GM23248 (cell line): Measurements from ENCODE around the gene FAT1. TPM values are rescaled to one million over a fixed set of nuclear protein-coding genes. Genes with fewer than 3 reads are reported as not detected.

Source experiments
- DNase-seq: peaks from one replicate; pipeline ENCODE4 v3.0.0-alpha.2; 2015
- H2AFZ ChIP-seq: fragments of 200-600 bp; sonication (generic); 2 replicates; pipeline ENCODE4 v1.6.1; 2016; ENCODE audit warnings: antibody characterized with exemption
- H3F3A ChIP-seq: fragments of 200-600 bp; sonication (generic); 2 replicates; pipeline ENCODE4 v1.6.1; 2016; ENCODE audit warnings: mild to moderate bottlenecking, antibody characterized with exemption, mixed run types; ENCODE audit not compliant: insufficient read depth
- H3K27ac ChIP-seq: fragments of 200-600 bp; sonication (generic); 2 replicates; pipeline ENCODE4 v1.5.1; 2016; ENCODE audit warnings: mild to moderate bottlenecking
- H3K27me3 ChIP-seq: fragments of 200-600 bp; sonication (generic); replicated peaks from 2 replicates; pipeline ENCODE4 v1.6.1; 2016; ENCODE audit warnings: mild to moderate bottlenecking; ENCODE audit not compliant: insufficient read depth
- H3K36me3 ChIP-seq: fragments of 200-600 bp; sonication (generic); 2 replicates; pipeline ENCODE4 v1.6.1; 2016; ENCODE audit warnings: low read depth, mild to moderate bottlenecking
- H3K4me1 ChIP-seq: fragments of 200-600 bp; sonication (generic); 2 replicates; pipeline ENCODE4 v1.6.1; 2016; ENCODE audit warnings: mild to moderate bottlenecking; ENCODE audit not compliant: insufficient read depth
- H3K4me2 ChIP-seq: fragments of 200-600 bp; sonication (generic); one replicate; pipeline ENCODE4 v1.6.1; 2016; ENCODE audit warnings: mild to moderate bottlenecking; ENCODE audit not compliant: unreplicated experiment
- H3K4me3 ChIP-seq: fragments of 200-600 bp; sonication (generic); 2 replicates; pipeline ENCODE4 v1.5.1; 2016; ENCODE audit warnings: mild to moderate bottlenecking
- H3K79me2 ChIP-seq: fragments of 200-600 bp; sonication (generic); 2 replicates; pipeline ENCODE4 v1.6.1; 2016; ENCODE audit warnings: mild to moderate bottlenecking; ENCODE audit not compliant: insufficient read depth
- H3K9ac ChIP-seq: fragments of 200-600 bp; sonication (generic); 2 replicates; pipeline ENCODE4 v1.6.1; 2016; ENCODE audit warnings: mild to moderate bottlenecking
- H3K9me2 ChIP-seq: fragments of 200-600 bp; sonication (generic); 2 replicates; pipeline ENCODE4 v1.6.1; 2016; ENCODE audit warnings: mixed run types, mild to moderate bottlenecking, moderate library complexity; ENCODE audit not compliant: insufficient read depth
- H3K9me3 ChIP-seq: fragments of 200-600 bp; sonication (generic); one replicate; pipeline ENCODE4 v1.6.1; 2017; ENCODE audit warnings: low read depth
- H4K20me1 ChIP-seq: fragments of 200-600 bp; sonication (generic); 2 replicates; pipeline ENCODE4 v1.6.0; 2016; ENCODE audit not compliant: insufficient read depth
- EZH2 ChIP-seq: fragments of 200-600 bp; sonication (generic); IDR thresholded peaks from 2 replicates; pipeline ENCODE4 v1.6.1; 2018; ENCODE audit warnings: antibody characterized with exemption, mild to moderate bottlenecking; ENCODE audit not compliant: insufficient read depth, poor library complexity, severe bottlenecking
- EZH2phosphoT487 ChIP-seq: fragments of 200-600 bp; sonication (generic); IDR thresholded peaks from 2 replicates; pipeline ENCODE4 v1.6.1; 2018; ENCODE audit warnings: antibody characterized with exemption, moderate library complexity, mild to moderate bottlenecking, low read depth; ENCODE audit not compliant: insufficient read depth
- WGBS, 2 experiments: methylation state at CpG; one replicate each; pipeline ENCODE4 v1.1.6; 2015 to 2017; ENCODE audit warnings: low lambda C conversion rate in 2 of 2, low coverage in 1 of 2; ENCODE audit errors: missing lambda C conversion rate in 2 of 2; 5-methylcytosine and 5-hydroxymethylcytosine counted together
- in situ Hi-C: fragments of 300-500 bp; cut with MboI; formaldehyde crosslinking; loops from 2 replicates; pipeline ENCODE4 v1.15.0; 2020
- polyA plus RNA-seq: library from polyadenylated mRNA; unstranded; fragments of >200 nt; fragmentation: Nextera tagmentation; extraction: Ambion mirVana; gene quantifications from 2 replicates; pipeline ENCODE4 v1.2.1, GENCODE V29; 2016
- total RNA-seq: library from RNA; depleted of rRNA; stranded (reverse); fragments of >200 nt; shearing (Covaris generic); gene quantifications from 2 replicates; pipeline ENCODE4 v1.2.3, GENCODE V29; 2014

Gene FAT1
- total and polyA plus RNA-seq, 2 experiments from 2014 or later: 53.3 to 250 TPM

DNA sequence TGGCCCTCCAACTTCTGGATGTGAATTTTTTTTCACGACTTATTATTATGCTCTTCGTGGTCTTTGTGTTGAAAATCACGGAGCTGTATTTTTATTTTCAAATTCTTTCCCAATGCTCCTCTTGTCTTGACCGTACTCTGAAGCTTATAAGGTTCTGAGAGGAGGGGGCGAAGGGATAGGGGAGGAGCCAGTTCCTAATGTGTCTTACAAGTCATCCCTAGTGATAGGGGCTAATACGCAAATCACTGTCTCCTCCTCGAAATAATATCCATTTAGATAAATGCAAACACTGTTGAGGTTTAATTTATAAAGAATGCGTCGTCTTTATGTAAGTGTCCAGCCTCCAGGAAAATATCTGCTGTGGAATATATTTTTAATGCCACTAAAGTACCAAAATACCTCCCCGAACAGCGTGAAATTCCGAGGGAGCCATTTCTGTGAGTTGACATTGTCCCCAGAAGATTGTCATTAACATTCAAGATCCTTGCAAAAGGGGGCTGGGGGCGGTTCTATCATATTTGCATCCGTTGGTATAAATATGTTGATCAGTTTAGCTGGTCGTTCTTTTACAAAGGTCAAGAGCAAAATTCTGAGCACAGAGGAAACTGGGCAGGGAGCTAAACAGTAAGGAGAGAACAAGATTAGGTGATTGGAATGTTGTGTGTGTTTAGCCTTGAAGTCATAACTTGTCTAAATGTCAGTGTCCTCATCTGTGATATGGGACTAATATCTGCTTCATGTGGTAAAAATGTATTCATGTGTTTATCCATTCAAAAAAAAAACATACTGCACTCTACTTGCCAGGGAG, 3.7 kb upstream of the FAT1 start:
- Histone ChIP-seq H3K27me3 (no peaks in the 10 kb centered on the region), H3K36me3 (no peaks in the 10 kb centered on the region), H3K27ac (peak overlapping the region; percentile 86), H2AFZ (peak overlapping the region; percentile 88), H3K9me2 (no peaks in the 10 kb centered on the region), H3K4me2 (peak overlapping the region; percentile 96), H3K4me3 (peak overlapping the region; percentile 88), H3K79me2 (peaks cover 42% of the 10 kb centered on the region), H3K9me3 (no peaks in the 10 kb centered on the region), H3F3A (peaks cover 32% of the 10 kb centered on the region), H3K4me1 (peaks cover 26% of the 10 kb centered on the region), H3K9ac (peak overlapping the region; percentile 92), H4K20me1 (no peaks in the 10 kb centered on the region)
- in situ Hi-C loops: no loop called here
- no peak for TF ChIP-seq EZH2
- no peak for TF ChIP-seq EZH2phosphoT487
- WGBS, 2 experiments: 25 to 26% methylated on average over 15 of the region's 15 CpGs
- DNase-seq: peak; percentile 12

DNA sequence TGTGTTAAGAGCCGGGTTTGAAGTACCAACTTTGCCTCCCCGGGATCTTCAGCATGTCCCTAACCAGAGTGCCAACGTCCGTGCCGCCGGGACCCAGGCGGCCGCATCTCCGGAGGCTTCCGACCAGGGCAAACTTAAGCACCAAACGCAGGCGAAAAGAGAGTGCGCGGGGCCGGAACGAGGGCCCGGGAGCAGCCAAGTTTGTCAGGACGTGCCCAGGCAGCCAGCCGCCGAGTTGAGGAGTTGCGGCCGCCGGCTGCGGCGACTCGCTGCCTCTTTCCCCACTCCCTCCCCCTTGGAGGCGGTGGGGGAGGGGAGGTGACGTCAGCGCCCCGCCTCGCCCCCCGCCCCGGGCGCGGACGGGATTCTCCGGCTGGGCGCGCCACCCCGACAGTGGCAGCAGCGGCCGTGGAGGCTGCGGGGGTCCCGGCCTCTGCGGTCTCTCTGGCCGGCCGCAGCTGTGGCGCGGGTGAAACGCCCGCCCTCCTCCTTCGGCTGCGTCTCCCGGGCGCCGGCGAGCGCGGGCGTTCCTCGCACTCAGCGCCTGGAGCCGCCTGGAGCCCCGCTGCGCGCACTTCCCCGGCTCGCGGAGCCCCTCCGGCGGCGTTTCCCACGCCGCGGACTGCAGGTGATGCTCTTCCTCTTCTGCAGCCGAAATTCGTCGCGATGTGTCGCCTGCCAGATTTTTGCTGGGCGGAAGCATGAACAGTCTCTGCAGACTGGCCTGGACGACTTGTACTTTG, 2.9 kb upstream of the FAT1 start:
- peak overlapping the region; percentile 96 for H3K4me2 ChIP-seq
- TF ChIP-seq EZH2 (no peak), EZH2phosphoT487 (no peak)
- peak overlapping the region; percentile 88 for H3K4me3 ChIP-seq
- peaks cover 49% of the 10 kb centered on the region for H3K79me2 ChIP-seq
- H3K27me3 ChIP-seq: no peaks in the 10 kb centered on the region
- peak overlapping the region; percentile 88 for H2AFZ ChIP-seq
- no peaks in the 10 kb centered on the region for H3K9me2 ChIP-seq
- H3K36me3 ChIP-seq: no peaks in the 10 kb centered on the region
- DNase-seq: peak; percentile 89
- H3K4me1 ChIP-seq: peaks cover 31% of the 10 kb centered on the region
- H3K9me3 ChIP-seq: no peaks in the 10 kb centered on the region
- no peaks in the 10 kb centered on the region for H4K20me1 ChIP-seq
- H3K27ac ChIP-seq: peak overlapping the region; percentile 86
- in situ Hi-C loops: no loop called here
- peaks cover 35% of the 10 kb centered on the region for H3F3A ChIP-seq
- WGBS, 2 experiments: 2 to 4% methylated on average over 29 to 51 of the region's 82 CpGs
- peak overlapping the region; percentile 92 for H3K9ac ChIP-seq

DNA sequence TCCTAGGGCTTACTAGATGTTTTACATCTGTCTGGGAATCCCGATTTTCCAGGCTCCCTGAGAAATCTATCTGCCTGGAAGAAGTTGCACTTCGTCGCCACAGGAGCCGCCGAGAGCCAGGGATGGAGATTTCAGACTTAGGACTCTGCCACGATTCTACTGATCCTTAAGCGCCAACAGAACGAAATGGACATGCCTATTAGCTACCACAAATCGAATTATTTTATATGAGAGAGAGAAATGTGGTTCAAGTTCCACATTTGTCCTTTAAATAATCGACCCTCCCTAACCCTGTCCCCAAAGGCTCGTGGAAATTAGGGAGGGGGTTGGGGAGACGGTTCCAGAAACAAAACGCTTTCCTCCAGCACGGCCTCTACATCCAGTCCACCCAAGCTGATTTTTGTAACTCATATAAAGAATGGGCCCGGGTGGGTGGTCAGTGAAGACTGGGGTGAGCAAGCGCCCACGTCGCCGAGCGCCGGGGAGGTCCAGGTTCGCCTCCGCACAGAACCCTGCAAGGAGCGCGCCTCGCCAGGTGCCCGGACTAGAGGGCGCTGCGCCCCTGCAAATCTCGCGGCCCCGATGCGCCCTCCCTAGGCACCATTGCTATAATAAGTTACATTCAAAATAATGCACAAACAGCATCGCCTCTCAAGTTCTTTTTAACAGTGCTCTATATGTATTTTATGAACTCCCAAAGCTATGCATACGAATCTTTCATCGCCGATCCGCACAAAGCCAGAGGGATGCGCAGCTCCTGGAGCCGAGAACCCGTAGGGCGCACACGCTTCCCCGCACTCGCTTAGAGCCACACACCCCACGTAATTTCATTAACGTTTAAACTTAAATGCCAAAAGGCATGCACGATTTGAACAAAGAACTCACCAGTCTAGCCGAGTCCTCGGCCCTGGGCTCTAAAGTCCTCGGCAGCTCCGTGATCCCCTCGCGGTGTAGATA, 2.1 kb upstream of the FAT1 start:
- Histone ChIP-seq H4K20me1 (no peaks in the 10 kb centered on the region), H3K27me3 (no peaks in the 10 kb centered on the region)
- in situ Hi-C loops: no loop called here

More for the DNA sequence above, 2.1 kb upstream of the FAT1 start:
- peak overlapping the region; percentile 96 for H3K4me2 ChIP-seq
- H3K36me3 ChIP-seq: no peaks in the 10 kb centered on the region
- peaks cover 58% of the 10 kb centered on the region for H3K79me2 ChIP-seq
- WGBS, 2 experiments: 1 to 2% methylated on average over 54 of the region's 54 CpGs
- peaks cover 35% of the 10 kb centered on the region for H3F3A ChIP-seq
- H3K4me1 ChIP-seq: peaks cover 31% of the 10 kb centered on the region
- H2AFZ ChIP-seq: peak overlapping the region; percentile 88
- TF ChIP-seq EZH2 (no peak), EZH2phosphoT487 (no peak)
- DNase-seq: peak; percentile 93
- no peaks in the 10 kb centered on the region for H3K9me3 ChIP-seq
- H3K9me2 ChIP-seq: no peaks in the 10 kb centered on the region
- peak overlapping the region; percentile 88 for H3K4me3 ChIP-seq
- H3K9ac ChIP-seq: peak overlapping the region; percentile 92
- H3K27ac ChIP-seq: peak overlapping the region; percentile 86
